Small intestine (tissue), 7 donors: ENCODE results near the gene CYP3A7. TPM values are rescaled to one million over a fixed set of nuclear protein-coding genes. Genes with fewer than 3 reads are reported as not detected.
"Not testable (repeated sequence)": the region's sequence is repeated elsewhere in the genome, so short reads cannot be mapped to it uniquely, and the experiment has no call there.

Experiments
- DNase-seq, 2 donors: peaks; one replicate each; pipeline versions ENCODE4 v3.0.0 to v3.0.0-alpha.2; 2013
- FAIRE-seq: peaks from 2 replicates; lab custom pipeline; 2012; peaks lifted over from hg19 to GRCh38; lab: Jason Lieb, UNC
- H3K27ac ChIP-seq, 3 donors: one replicate each; pipeline ENCODE4 v1.5.1; 2013; ENCODE audit warnings: low read length in 2 of 3, mild to moderate bottlenecking in 2 of 3, control low read depth in 1 of 3, inconsistent platforms in 1 of 3, low read depth in 1 of 3, moderate library complexity in 1 of 3
- H3K27me3 ChIP-seq, 3 donors: one replicate each; pipeline ENCODE4 v1.6.1; 2013; ENCODE audit warnings: low read length in 3 of 3, inconsistent platforms in 1 of 3; ENCODE audit not compliant: control insufficient read depth in 3 of 3, insufficient read depth in 3 of 3
- H3K36me3 ChIP-seq, 3 donors: one replicate each; pipeline ENCODE4 v1.6.1; 2013; ENCODE audit warnings: low read length in 3 of 3, inconsistent platforms in 1 of 3, low read depth in 1 of 3, mild to moderate bottlenecking in 1 of 3, moderate library complexity in 1 of 3; ENCODE audit not compliant: control insufficient read depth in 3 of 3, insufficient read depth in 2 of 3
- H3K4me1 ChIP-seq, 3 donors: one replicate each; pipeline ENCODE4 v1.6.1; 2013; ENCODE audit warnings: low read length in 2 of 3, inconsistent platforms in 1 of 3, low read depth in 1 of 3, mild to moderate bottlenecking in 1 of 3, moderate library complexity in 1 of 3; ENCODE audit not compliant: control insufficient read depth in 3 of 3, insufficient read depth in 2 of 3
- H3K4me3 ChIP-seq, 3 donors: one replicate each; pipeline ENCODE4 v1.5.1; 2013; ENCODE audit warnings: low read length in 3 of 3, control low read depth in 1 of 3, inconsistent platforms in 1 of 3, low read depth in 1 of 3, mild to moderate bottlenecking in 1 of 3, moderate library complexity in 1 of 3
- H3K9me3 ChIP-seq, 2 donors: one replicate each; pipeline ENCODE4 v1.6.1; 2013; ENCODE audit warnings: low read depth in 1 of 2, low read length in 1 of 2; ENCODE audit not compliant: control insufficient read depth in 2 of 2, insufficient read depth in 1 of 2
- WGBS, 3 donors: extraction: QIAGEN DNeasy Blood & Tissue Kit; methylation state at CpG; one replicate each; pipeline ENCODE4 v1.1.7; 2013; 5-methylcytosine and 5-hydroxymethylcytosine counted together
- polyA plus RNA-seq, 4 donors: library from polyadenylated mRNA; stranded (reverse) in 3 of 4; unstranded in 1 of 4; fragments of 200-250 nt in 3 of 4; fragments of 120-200 nt in 1 of 4; gene quantifications; one replicate each; pipeline versions ENCODE4 v1.2.1 to v1.2.3, GENCODE V29; 2013
- donor health status: healthy with polysubstance abuse.
- donor health status: control.
- donor health status: control.
- donor health status: Bipolar disorder and iron deficiency.
- donor health status: healthy.

CYP3A7 gene
- polyA plus RNA-seq, 4 donors = 0.45 to 2.9 (median 1.3) TPM

DNA sequence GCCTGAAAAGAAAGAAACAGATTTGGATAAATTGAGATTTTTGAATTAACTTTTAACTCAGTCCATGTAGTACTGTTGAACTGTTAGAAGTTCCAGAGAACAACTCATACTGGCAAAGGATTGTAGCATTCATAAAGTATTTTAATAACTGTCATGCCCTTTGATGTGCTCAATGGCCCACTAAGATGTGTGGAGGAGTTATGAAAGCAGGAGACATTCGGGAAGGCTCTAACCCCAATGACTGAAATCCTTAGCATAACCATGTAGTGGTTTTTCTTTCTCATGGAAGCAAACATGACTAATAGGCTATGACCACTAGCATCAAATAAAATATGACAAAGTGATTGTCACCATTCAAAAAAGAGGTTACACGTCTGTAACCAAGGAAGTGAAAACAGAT is 25.7 kb downstream of the CYP3A7 start:
- H3K4me3 ChIP-seq = no peak overlapping the region
- 84 to 92% (median 90%) methylated on average over 2 of the region's 2 CpGs for WGBS, 3 donors
- H3K9me3 ChIP-seq = peaks cover 0 to 15% of the 10 kb centered on the region in 2 donors
- DNase-seq (no peak), FAIRE-seq (no peak)
- H3K27ac ChIP-seq = no peak overlapping the region
- H3K27me3 ChIP-seq = no peaks in the 10 kb centered on the region
- no peaks in the 10 kb centered on the region for H3K4me1 ChIP-seq
- no peaks in the 10 kb centered on the region for H3K36me3 ChIP-seq

DNA sequence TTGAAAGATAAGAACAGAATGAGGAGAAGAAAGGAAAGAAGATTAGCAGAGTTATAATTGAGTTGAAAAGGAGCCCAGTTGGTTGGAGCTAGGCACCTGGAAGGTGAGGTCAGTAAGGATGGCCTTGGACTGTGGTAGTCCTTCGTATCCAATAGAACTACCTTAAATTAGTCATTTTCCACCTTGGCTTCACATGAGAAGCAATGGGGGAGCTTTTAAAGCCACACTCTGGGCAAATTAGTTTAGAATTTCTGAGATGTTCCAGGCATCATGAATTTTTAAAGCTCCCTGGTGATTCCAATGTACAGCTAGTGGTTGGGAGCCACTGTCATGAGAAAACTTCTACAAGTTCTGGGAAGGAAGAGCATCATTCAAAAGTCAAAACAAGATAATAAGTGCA is 27.9 kb downstream of the CYP3A7 start:
- Histone ChIP-seq H3K4me3 (no peak overlapping the region), H3K27ac (no peak overlapping the region), H3K9me3 (peaks cover 0 to 15% of the 10 kb centered on the region in 2 donors), H3K4me1 (no peaks in the 10 kb centered on the region), H3K36me3 (no peaks in the 10 kb centered on the region), H3K27me3 (no peaks in the 10 kb centered on the region)
- WGBS, 3 donors = 44 to 67% (median 47%) methylated on average over 1 of the region's 1 CpG
- DNase-seq = peak in 1 of 2 donors; percentile 21
- FAIRE-seq = no peak

DNA sequence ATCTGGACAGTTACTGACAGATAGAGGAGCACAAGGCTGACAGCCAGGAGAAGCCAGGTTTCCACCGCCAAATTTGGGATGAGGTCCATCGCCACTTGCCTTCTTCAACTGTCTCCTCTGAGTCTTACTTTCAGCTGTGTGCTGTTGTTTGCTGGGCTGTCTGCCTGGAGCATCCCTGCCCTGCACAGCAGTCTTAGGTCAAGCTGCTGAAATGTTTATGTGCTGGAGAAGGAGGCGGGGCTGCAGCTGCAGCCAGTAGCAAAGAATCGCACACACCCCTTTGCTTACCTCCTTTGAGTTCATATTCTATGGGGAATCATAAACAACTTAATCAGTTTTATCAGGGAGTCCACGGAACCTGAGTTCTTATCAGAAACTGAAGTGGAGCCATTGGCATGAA is 35.0 kb downstream of the CYP3A7 start:
- WGBS, 3 donors = 10 to 38% (median 26%) methylated on average over 5 of the region's 5 CpGs
- peak in 1 of 2 donors; percentile 84 for DNase-seq
- peaks cover 0 to 21% (median 7%) of the 10 kb centered on the region in 3 donors for H3K4me1 ChIP-seq
- H3K9me3 ChIP-seq = no peaks in the 10 kb centered on the region
- FAIRE-seq = no peak
- no peaks in the 10 kb centered on the region for H3K27me3 ChIP-seq
- H3K36me3 ChIP-seq = no peaks in the 10 kb centered on the region
- no peak overlapping the region for H3K4me3 ChIP-seq
- H3K27ac ChIP-seq = peak overlapping the region in 2 of 3 donors; percentile 16 to 60

DNA sequence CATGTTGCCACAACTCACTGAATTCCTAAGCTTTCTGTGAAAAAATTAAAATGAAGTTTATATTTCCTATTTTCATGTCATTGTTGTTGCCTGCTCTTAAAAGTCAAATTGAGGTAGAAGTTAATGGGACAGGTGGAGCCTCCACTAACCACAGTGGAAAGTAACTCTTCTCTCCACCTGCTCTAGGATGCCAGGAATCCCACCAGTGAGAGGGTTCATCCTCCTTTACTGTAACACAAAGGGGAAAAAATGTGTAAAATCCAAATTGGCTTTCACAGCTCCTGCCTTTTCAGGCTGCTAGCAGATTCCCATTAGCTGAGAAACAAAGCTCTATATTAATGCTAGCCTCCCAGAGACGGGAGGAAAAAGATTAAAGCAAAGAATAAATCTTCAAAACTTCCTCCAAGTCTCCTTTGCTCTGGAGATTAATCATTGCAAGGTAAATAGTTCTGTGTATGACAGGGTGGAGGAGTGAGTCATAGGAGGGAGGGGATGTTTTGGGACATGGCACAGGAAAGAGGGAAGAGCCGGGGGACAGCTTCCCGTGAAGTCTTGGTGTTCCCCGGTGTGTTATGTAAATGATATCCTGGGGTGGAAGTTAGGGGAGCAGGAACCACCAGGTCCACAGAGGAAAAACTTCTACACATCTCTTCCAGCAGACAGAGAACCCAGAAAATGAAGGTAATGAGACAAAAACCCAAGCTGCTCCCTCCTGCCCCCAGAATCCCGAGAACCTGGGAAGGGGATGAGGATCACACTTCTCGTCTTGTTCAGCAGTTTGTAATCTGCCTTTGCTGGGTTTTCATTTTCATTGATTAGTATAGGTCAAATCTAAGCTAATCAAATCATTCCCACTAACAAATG is 35.9 kb downstream of the CYP3A7 start:
- FAIRE-seq = peak; percentile 97
- 9 to 22% (median 21%) methylated on average over 6 of the region's 6 CpGs for WGBS, 3 donors
- not testable (repeated sequence) for H3K9me3 ChIP-seq, H3K27me3 ChIP-seq, H3K36me3 ChIP-seq, H3K4me3 ChIP-seq
- peak; percentile 69 to 77 for DNase-seq
- Histone ChIP-seq H3K4me1 (peaks cover 0 to 28% (median 8%) of the 10 kb centered on the region in 3 donors), H3K27ac (peak overlapping the region; percentile 30 to 60 (median 60))

DNA sequence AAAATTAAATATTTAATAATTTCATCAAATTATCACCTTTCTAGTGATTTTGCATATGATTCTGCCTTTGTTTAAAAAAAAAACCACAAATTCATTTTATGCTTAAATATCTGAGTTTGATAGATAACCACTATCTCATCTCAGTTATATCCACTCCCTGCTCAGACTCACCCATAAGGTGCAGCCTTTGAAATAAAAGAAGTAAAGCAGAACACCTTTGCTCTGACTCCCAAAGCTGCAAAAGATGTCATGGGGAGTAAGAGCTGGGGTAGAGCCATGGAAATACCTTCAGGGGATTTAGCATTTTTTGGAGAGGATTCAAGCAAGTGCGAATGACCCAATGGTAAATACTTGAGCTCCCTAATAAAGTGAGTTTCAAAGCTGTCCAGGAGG is 40.1 kb downstream of the CYP3A7 start:
- Histone ChIP-seq H3K27ac (peak overlapping the region in 1 of 3 donors; percentile 81), H3K36me3 (no peaks in the 10 kb centered on the region), H3K4me1 (peaks cover 0 to 40% (median 10%) of the 10 kb centered on the region in 3 donors), H3K4me3 (no peak overlapping the region), H3K27me3 (no peaks in the 10 kb centered on the region), H3K9me3 (no peaks in the 10 kb centered on the region)
- no peak for DNase-seq
- FAIRE-seq = no peak
- 82 to 92% (median 89%) methylated on average over 1 of the region's 1 CpG for WGBS, 3 donors

DNA sequence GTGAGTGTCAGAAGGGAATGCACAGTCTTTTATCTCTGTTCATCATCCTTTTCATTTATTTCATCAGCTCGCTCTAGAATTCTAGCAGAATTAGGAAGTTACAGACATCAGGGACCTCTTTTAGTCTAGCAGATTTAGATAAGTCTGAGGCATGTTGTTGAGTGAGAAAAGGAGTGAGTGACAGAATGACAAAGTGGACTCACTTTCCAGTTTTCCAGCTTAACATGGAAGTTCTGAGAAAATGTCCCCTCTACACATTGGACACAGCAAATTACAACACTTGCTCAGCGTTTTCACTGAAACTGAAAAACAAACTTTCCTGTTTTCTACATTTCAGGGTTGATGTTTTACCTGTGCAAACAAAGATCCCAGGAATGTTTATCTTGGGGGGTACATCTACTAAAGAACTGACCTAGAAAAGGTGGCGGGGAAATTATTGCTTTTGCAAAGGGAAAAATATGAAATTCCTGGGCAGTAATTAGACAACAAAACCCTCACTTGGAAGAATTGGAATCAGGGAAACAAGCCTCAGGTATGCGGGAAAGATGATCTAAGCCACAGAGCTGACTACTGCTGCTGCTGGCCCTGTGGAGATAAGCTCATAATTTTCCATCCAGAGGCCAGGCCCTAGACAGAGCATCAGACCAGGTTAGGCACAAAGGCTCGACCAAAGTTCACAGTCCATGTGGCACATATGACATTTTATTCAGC is 40.6 kb downstream of the CYP3A7 start:
- H3K4me3 ChIP-seq = no peak overlapping the region
- WGBS, 3 donors = 42 to 69% (median 50%) methylated on average over 5 of the region's 5 CpGs
- no peaks in the 10 kb centered on the region for H3K9me3 ChIP-seq
- no peaks in the 10 kb centered on the region for H3K36me3 ChIP-seq
- peak overlapping the region in 1 of 3 donors; percentile 81 for H3K27ac ChIP-seq
- DNase-seq = peak; percentile 65 to 71
- FAIRE-seq = no peak
- H3K27me3 ChIP-seq = no peaks in the 10 kb centered on the region
- H3K4me1 ChIP-seq = peaks cover 0 to 34% (median 10%) of the 10 kb centered on the region in 3 donors

DNA sequence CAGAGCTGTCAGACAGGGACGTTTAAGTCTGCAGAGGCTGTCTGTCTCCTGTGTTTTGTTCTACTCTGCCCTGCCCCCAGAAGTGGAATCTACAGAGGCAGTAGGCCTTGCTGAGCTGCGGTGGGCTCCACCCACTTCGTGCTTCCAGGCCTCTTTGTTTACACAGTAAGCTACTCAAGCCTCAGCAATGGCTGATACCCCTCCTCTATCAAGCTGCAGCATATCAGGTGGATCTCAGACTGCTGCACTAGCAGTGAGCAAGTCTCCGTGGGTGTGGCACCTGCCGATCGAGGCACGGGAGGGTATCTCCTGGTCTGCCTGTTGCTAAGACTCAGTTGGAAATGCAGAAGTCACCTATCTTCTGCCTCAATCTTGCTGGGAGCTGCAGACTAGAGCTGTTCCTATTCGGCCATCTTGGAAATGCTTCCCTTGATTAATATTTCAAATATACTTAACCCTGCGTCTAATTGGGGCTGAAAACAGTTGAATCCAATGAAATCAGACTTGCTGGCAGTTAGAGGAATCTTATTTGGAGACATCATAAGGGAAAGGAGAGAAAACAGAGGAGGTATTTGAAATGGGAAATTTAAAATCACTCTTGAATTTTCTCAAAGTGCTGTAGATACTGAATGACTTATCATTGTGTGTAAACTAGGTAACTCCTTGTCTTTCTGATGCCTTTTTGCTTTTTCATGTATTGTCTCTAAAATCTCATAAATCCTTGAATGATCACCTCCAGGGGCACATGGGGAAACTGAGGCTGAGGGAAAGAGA is 41.4 kb downstream of the CYP3A7 start:
- WGBS, 3 donors = 12 to 28% (median 23%) methylated on average over 9 of the region's 9 CpGs

DNA sequence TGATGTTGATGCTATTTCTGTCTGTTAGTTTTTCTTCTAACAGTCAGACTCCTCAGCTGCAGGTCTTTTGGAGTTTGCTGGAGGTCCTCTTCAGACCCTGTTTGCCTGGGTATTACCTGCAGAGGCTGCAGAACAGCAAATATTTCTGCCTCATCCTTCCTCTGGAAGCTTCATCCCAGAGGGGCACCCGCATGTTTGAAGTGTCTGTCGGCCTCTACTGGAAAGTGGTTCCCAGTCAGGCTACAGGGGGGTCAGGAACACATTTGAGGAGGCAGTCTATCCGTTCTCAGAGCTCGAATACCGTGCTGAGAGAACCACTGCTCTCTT is 41.9 kb downstream of the CYP3A7 start:
- Histone ChIP-seq H3K9me3 (no peaks in the 10 kb centered on the region), H3K36me3 (no peaks in the 10 kb centered on the region), H3K27ac (peak overlapping the region in 1 of 3 donors; percentile 81), H3K4me1 (peaks cover 0 to 25% (median 10%) of the 10 kb centered on the region in 3 donors), H3K4me3 (no peak overlapping the region), H3K27me3 (no peaks in the 10 kb centered on the region)
- DNase-seq = no peak
- WGBS, 3 donors = 31 to 41% (median 40%) methylated on average over 5 of the region's 5 CpGs
- no peak for FAIRE-seq

More for the DNA sequence above, 41.4 kb downstream of the CYP3A7 start:
- H3K9me3 ChIP-seq = no peaks in the 10 kb centered on the region
- no peaks in the 10 kb centered on the region for H3K36me3 ChIP-seq
- peaks cover 0 to 30% (median 10%) of the 10 kb centered on the region in 3 donors for H3K4me1 ChIP-seq
- DNase-seq (peak; percentile 49 to 86), FAIRE-seq (no peak)
- no peak overlapping the region for H3K4me3 ChIP-seq
- peak overlapping the region in 1 of 3 donors; percentile 81 for H3K27ac ChIP-seq
- H3K27me3 ChIP-seq = no peaks in the 10 kb centered on the region
